ENCODE data around the gene FAM107B.

The FAM107B gene

DNA sequence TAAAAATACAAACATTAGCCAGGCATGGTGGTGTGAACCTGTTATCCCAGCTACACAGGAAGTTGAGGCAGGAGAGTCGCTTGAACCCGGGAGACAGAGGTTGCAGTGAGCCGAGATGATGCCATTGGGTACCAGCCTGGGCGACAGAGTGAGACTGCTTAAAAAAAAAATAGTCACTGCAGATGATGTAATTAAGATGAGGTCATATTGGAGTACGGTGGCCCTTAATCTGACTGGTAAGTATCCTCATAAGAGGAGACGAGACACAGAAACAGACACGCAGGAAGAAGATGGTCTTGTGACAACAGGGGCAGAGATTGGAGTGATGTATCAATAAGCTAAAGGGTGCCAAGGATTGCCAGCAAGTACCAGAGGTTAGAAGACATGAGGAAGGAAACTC lies 156.0 kb downstream of the FAM107B start:
- no peak for DNase-seq

GRCh38 chr10:14617852-14618251 lies 156.8 kb downstream of the FAM107B start:
- DNase-seq: no peak

- DNase-seq: no peak
These were observed 157.6 kb downstream of the FAM107B start for GRCh38 chr10:14616955-14617730.

DNA sequence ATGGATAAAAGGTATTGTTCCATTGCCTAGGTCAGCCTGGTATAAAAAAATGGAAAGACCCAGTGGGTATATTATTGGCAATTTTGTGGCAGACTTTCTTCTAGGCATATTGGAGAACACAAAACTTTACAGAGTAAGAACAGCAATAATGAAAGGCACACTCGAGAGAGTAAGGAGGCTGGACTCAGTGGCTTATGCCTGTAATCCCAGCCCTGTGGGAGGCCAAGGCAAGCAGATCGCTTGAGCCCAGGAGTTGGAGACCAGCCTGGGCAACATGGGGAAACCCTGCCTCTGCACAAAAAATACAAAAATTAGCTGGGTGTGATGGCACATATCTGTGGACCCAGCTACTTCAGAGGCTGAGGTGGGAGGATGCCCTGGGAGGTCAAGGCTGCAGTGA lies 158.2 kb downstream of the FAM107B start:
- DNase-seq: no peak

- DNase-seq: no peak
These were observed 161.1 kb downstream of the FAM107B start for GRCh38 chr10:14613588-14613920.

- DNase-seq: no peak
These were observed 161.7 kb downstream of the FAM107B start for GRCh38 chr10:14612873-14613587.

DNA sequence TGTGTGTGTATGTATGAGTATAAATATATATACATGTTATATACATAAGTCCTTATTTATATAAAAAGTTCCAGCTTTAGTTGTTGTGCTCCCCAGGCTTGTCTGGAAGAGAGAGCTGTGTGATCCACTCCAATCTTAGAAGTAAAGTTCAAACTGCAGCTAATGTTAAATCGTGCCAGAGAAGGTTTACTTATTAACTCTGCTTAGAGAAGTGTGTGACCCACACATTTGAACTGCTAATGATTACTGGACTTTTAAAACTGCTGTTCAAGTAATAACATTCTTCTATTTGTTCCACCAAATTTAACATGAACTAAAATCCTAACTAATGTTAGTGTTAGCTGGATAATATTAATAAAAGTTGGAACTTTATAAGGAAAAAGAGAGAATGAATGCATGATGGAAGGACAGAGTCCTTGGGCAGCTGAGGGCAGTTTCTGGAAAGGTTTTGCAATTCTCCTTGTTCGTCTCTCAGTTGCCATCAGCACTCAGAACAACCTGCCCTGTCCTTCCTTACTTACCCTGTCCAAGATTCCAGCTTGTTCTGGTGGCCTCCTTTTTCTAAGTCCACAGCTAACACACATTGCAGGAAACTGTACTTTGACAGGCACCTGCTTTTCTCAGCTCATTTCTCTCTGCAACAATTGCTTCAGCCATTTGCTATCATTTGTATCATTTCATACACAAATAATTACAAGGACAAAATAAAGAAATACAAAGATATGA lies 162.6 kb downstream of the FAM107B start:
- no peak for DNase-seq

GRCh38 chr10:14609178-14609577 lies 165.5 kb downstream of the FAM107B start:
- no peak for DNase-seq

DNA sequence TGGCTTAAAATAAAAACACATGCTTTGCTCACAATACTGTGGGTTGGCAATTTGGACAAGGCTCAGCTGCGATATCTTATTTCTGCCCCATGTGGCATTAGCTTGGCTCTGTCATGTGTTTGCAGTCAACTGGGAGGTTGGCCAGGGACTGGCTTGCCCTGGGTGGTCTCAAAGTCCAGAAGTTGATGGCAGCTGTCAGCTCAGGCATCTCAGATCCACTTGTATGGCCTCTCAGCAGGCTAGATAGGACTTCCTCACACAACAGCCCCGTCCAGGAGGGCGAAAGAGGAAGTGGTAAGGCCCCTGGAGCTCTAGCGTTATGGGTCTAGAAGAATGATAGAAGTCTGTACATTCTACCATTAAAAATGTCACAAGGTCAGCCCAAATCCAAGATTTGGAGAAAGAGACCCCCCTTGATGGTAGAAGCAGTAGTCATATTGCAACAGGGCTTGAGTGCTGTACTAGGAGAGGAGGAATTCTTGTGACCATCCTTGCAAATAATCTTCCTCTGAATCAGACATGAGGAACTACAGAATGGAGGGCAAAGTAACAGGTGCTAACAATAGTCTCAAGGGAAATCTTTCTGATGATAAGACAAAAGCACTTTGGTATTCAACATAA lies 166.2 kb downstream of the FAM107B start:
- DNase-seq: no peak

DNA sequence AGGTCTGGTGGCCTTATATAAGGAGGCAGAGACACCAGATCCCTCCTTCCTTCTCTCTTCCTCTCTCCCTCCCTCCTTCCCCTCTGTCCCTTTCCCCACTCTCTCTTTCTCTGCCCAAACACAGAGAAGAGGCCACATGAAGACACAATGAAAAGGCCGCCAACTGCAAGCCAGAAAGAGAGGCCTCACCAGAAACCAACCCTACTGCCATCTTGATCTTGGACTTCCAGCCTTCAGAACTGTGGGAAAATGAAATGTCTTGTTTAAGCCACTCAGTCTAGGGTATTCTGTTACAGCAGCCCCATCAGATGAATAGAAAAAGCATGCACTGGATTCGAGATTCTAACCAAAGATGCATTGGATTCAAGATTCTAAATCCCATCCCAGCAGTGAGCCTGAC lies 168.1 kb downstream of the FAM107B start:
- DNase-seq: no peak

- DNase-seq: peak; percentile 45
These were observed 169.3 kb downstream of the FAM107B start for GRCh38 chr10:14605231-14605925.

- peak; percentile 76 for DNase-seq
These were observed 170.2 kb downstream of the FAM107B start for GRCh38 chr10:14604181-14605142.

GRCh38 chr10:14603534-14604102 lies 171.1 kb downstream of the FAM107B start:
- DNase-seq: peak; percentile 31

GRCh38 chr10:14602807-14603533 lies 171.7 kb downstream of the FAM107B start:
- DNase-seq: no peak

DNA sequence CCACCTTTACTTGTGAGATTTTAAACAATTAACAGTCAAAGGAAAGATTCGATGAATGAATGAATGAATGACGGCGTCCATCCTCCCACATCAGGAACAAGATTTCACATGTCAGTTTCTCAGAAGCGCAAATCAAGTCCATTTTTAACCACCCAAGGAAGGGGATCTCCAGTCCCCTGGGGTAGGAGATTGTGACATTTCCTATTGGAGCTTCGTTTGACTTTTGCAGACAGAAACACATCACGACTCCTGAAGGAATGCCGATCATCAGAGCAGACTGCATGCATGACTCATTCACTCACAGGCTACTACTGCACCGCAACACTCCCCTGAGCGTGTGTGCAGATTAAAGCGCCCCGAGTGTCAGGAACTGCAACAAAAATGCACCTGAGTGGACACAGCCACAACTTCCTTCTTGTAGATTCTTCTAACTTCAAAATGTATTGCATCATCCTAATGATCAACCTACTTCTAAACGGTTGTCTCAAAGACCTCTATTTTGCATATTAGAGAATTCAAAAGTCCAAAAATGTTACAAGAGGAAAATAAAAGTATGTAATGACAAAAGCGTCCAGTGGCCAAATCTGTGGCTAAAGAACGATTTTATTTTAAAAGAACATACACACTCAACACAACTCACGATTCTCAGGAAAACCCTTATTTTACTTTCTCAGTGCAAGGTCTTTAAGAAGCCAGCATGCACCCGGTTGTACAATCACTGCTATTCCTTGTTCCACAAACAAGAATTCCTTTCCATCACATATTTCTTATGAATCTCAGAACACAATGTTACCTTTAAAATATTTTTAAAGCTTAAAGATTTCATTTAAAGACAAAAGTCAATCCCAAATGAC lies 172.6 kb downstream of the FAM107B start:
- DNase-seq: peak; percentile 77

DNA sequence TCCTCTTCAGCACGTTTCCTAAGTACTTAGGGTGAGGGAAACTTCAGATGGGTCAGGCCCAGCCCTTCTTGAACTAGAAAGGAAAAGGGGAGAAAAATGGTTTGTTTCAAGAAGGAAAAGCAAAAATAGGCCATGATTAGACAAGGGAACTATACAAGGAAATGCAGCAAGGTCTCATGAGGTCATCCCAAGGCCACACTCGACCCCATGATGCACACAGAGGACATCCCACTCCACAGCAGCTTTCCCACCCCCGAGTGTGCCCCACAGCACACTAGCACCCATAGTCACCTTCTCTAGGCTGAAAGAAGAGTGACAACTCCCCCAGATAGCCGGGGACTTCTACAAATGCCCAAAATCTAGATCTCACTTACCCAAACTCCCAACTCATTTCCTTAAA lies 173.4 kb downstream of the FAM107B start:
- DNase-seq: no peak

- no peak for DNase-seq
These were observed 174.6 kb downstream of the FAM107B start for GRCh38 chr10:14600065-14600464.

DNA sequence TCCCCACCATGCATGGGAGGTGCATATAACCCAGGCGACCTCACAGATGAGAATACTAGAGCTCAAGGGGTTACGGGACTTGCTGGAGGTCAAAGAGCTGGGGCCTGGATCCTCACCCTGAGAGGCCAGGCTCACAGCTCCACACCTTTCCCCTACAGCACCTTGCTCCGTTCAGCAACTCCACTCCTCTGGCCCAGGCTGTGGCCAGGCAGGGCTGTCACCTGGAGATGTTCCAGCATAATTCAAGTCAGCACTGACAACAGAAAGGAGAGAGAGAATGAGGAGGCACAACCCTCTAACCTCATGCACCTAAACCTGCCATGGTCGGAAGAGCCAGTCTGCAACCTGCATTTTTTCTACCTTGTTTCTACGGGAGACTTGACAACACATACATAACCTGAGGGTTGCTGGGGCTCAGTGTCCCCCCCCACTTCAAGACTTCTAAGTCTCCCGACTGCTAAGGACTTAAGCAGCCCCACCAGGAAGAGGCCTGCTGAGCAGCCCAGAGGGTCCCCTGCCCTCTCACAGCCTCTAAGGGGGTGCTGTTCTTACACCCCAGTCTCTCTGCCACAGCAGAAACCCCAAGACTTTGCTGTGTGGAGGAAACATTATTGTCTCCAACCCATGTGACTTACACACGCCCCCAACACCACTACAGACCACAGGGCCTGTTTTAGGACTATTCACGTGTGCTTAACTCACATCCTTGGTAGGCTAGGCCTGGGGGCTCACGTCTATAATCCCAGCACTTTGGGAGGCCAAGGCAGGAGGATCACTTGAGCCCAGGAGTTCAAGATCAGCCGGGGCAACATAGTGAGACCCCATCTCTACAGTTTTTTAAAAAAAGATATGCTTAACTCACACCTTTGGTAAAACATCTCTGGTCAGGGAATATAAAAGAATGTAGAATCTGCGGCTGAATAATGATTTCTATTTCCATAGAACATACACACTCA lies 175.6 kb downstream of the FAM107B start:
- no peak for DNase-seq

All from CD4-positive, alpha-beta T cell treated with Interleukin-6 for 4 hours (primary cell).